OCI-LY7 (cell line): Measurements from ENCODE around the gene TTF2.

Source experiments
- EZH2phosphoT487 ChIP-seq: fragments of 200-600 bp; sonication (generic); IDR thresholded peaks from 2 replicates; pipeline ENCODE4 v1.6.1; 2018; ENCODE audit warnings: low read depth, borderline replicate concordance, mild to moderate bottlenecking, mixed run types, antibody characterized with exemption, low read length, moderate library complexity, mixed read lengths
- TF ChIP-seq, protein P1 (sequence below): fragments of 200-600 bp; sonication (generic); conservative IDR thresholded peaks from 2 replicates; pipeline ENCODE4 v1.5.1; 2014; ENCODE audit warnings: mild to moderate bottlenecking, antibody characterized with exemption, low read length, moderate library complexity, mixed read lengths

DNA sequence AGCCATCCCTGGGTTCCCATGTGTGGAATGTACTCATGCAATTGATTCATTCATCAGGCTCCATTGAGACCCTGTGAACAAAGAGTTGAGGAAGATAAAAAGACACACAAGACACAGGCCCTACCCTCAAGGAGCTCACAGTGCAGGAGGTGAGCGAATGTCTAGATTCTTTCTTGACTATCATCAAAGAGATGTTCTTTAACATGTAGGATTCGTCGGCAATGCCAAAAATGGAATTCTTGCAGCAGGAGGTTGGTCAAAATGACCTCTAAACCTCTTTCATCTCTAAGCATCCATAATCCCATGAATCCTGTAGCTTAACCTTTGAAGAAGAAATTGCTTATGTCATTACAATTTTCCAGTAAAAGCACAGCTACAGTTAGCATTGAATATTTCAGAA lies 27.9 kb upstream of the TTF2 start:
- TF ChIP-seq, protein P1, sequence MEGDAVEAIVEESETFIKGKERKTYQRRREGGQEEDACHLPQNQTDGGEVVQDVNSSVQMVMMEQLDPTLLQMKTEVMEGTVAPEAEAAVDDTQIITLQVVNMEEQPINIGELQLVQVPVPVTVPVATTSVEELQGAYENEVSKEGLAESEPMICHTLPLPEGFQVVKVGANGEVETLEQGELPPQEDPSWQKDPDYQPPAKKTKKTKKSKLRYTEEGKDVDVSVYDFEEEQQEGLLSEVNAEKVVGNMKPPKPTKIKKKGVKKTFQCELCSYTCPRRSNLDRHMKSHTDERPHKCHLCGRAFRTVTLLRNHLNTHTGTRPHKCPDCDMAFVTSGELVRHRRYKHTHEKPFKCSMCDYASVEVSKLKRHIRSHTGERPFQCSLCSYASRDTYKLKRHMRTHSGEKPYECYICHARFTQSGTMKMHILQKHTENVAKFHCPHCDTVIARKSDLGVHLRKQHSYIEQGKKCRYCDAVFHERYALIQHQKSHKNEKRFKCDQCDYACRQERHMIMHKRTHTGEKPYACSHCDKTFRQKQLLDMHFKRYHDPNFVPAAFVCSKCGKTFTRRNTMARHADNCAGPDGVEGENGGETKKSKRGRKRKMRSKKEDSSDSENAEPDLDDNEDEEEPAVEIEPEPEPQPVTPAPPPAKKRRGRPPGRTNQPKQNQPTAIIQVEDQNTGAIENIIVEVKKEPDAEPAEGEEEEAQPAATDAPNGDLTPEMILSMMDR, result no peak
- TF ChIP-seq EZH2phosphoT487, result no peak
